Ovary (tissue), 3 donors: ENCODE measurements around the gene CERCAM.

Experiments used
- CTCF ChIP-seq, 3 donors: fragments of 450-650 bp in 2 of 3; fragments of 200-600 bp in 1 of 3; IDR thresholded peaks; one replicate each; pipeline versions ENCODE4 v1.5.1 to v1.8.0; 2016 to 2022; ENCODE audit warnings: antibody characterized with exemption in 3 of 3, mild to moderate bottlenecking in 1 of 3
- EP300 ChIP-seq: sonication (generic); formaldehyde crosslinking; IDR thresholded peaks from one replicate; pipeline ENCODE4 v1.6.1; 2017; ENCODE audit warnings: antibody characterized with exemption
- POLR2A ChIP-seq: fragments of 450-650 bp; IDR thresholded peaks from one replicate; pipeline ENCODE4 v1.6.1; 2017; ENCODE audit warnings: antibody characterized with exemption, mild to moderate bottlenecking, moderate library complexity
- donor health status: DM: no; HTN: no; CAD: no.

DNA sequence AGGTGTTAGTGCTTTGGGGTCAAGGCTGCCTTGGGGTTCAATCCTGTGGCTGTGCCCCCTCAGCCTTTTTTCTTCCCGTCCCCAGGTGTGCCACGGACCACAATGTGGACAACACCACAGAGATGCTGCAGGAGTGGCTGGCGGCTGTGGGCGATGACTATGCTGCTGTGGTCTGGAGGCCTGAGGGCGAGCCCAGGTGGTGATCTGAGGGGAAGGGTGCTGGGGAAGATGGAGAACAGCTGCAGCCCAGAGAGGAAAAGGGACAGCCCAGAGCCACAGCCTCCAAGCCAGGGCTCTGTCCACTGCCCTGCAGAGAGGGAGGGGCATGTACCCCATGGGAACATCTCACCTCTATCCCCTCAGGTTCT, 2.1 kb downstream of the CERCAM start:
- TF ChIP-seq CTCF (IDR thresholded peaks at IDR 0.05): no peak
- TF ChIP-seq POLR2A: no peak
- TF ChIP-seq EP300: no peak
